ENCODE measurements around the gene SUGP2.

Gene SUGP2

DNA sequence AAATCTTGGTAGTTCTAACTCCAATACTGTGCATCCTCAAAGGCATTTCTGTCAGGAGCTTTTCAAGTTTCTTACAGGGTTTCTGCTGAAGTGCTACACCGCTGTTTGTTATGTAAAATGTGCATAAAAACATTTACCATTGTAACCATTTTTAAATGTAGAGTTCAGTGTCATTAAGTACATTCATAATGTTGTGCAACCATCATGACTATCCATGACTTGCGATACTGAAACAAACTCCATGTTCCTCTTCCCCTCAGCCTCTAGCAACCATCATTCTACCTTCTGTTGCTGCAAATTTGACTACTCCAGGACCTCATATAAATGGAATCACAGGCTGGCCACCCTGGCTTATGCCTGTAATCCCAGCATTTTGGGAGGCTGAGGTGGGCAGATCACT is 16.1 kb upstream of the SUGP2 start:
- DNase-seq, result no peak
- Mint-ChIP-seq H3K27me3 (ENCODE audit: low read depth, poor library complexity) (peaks cover 3% of the 10 kb centered on the region), H3K9me3 (no peaks in the 10 kb centered on the region), H3K4me3 (no peak overlapping the region), H3K4me1 (no peaks in the 10 kb centered on the region), H3K36me3 (ENCODE audit: low read depth) (peaks cover 45% of the 10 kb centered on the region), H3K27ac (no peak overlapping the region)
- TF ChIP-seq, protein P1, sequence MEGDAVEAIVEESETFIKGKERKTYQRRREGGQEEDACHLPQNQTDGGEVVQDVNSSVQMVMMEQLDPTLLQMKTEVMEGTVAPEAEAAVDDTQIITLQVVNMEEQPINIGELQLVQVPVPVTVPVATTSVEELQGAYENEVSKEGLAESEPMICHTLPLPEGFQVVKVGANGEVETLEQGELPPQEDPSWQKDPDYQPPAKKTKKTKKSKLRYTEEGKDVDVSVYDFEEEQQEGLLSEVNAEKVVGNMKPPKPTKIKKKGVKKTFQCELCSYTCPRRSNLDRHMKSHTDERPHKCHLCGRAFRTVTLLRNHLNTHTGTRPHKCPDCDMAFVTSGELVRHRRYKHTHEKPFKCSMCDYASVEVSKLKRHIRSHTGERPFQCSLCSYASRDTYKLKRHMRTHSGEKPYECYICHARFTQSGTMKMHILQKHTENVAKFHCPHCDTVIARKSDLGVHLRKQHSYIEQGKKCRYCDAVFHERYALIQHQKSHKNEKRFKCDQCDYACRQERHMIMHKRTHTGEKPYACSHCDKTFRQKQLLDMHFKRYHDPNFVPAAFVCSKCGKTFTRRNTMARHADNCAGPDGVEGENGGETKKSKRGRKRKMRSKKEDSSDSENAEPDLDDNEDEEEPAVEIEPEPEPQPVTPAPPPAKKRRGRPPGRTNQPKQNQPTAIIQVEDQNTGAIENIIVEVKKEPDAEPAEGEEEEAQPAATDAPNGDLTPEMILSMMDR (IDR thresholded peaks at IDR 0.05), result no peak

GRCh38 chr19:19043881-19044280 is 10.6 kb upstream of the SUGP2 start:
- no peaks in the 10 kb centered on the region for H3K4me1 Mint-ChIP-seq
- H3K9me3 Mint-ChIP-seq, result peaks cover 10% of the 10 kb centered on the region
- H3K36me3 Mint-ChIP-seq (ENCODE audit: low read depth), result peaks cover 49% of the 10 kb centered on the region

GRCh38 chr19:19043481-19043880 is 10.2 kb upstream of the SUGP2 start:
- DNase-seq, result no peak

More at GRCh38 chr19:19043881-19044280, 10.6 kb upstream of the SUGP2 start:
- no peak overlapping the region for H3K4me3 Mint-ChIP-seq
- TF ChIP-seq, protein P1 (IDR thresholded peaks at IDR 0.05), result no peak
- no peaks in the 10 kb centered on the region for H3K27me3 Mint-ChIP-seq (ENCODE audit: low read depth, poor library complexity)
- no peak for DNase-seq
- no peak overlapping the region for H3K27ac Mint-ChIP-seq

DNA sequence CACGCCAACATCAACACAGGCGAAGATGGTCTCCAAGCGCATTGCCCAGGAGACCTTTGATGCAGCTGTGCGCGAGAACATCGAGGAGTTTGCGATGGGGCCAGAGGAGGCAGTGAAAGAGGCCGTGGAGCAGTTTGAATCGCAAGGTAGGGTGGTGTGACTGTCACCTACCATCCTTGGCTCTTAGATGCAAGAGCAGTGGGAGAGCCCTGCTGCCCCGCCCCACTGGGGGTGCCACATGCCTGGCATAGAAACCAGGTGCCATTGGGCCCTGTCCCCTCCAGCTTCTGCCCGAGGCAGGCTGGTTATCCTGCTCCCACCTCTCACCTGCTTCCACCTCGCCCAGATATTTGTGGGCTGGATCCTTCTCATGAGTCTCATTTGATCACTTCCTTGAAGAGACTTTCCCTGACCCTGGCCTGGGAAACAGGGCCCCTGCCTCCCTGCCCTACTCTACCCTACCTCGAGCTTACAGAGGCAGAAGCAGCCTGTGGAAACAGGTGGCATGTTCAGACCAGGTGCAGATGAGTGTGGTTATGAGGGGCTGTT is 9.5 kb upstream of the SUGP2 start:
- TF ChIP-seq, protein P1 (IDR thresholded peaks at IDR 0.05), result no peak
- Mint-ChIP-seq H3K27ac (peak overlapping the region; percentile 39), H3K9me3 (peaks cover 17% of the 10 kb centered on the region), H3K27me3 (ENCODE audit: low read depth, poor library complexity) (no peaks in the 10 kb centered on the region), H3K4me3 (no peak overlapping the region), H3K4me1 (no peaks in the 10 kb centered on the region), H3K36me3 (ENCODE audit: low read depth) (peaks cover 60% of the 10 kb centered on the region)
- no peak for DNase-seq

More at GRCh38 chr19:19043481-19043880, 10.2 kb upstream of the SUGP2 start:
- no peaks in the 10 kb centered on the region for H3K27me3 Mint-ChIP-seq (ENCODE audit: low read depth, poor library complexity)
- no peak overlapping the region for H3K4me3 Mint-ChIP-seq
- H3K9me3 Mint-ChIP-seq, result peaks cover 12% of the 10 kb centered on the region
- H3K4me1 Mint-ChIP-seq, result no peaks in the 10 kb centered on the region
- H3K36me3 Mint-ChIP-seq (ENCODE audit: low read depth), result peaks cover 53% of the 10 kb centered on the region
- TF ChIP-seq, protein P1 (IDR thresholded peaks at IDR 0.05), result no peak
- no peak overlapping the region for H3K27ac Mint-ChIP-seq

- Mint-ChIP-seq H3K4me3 (no peak overlapping the region), H3K36me3 (ENCODE audit: low read depth) (peaks cover 63% of the 10 kb centered on the region), H3K27ac (no peak overlapping the region), H3K4me1 (peaks cover 4% of the 10 kb centered on the region), H3K27me3 (ENCODE audit: low read depth, poor library complexity) (no peaks in the 10 kb centered on the region), H3K9me3 (peaks cover 35% of the 10 kb centered on the region)
- no peak for DNase-seq
- TF ChIP-seq, protein P1 (IDR thresholded peaks at IDR 0.05), result no peak
These were observed 7.1 kb upstream of the SUGP2 start for GRCh38 chr19:19040417-19040816.

DNA sequence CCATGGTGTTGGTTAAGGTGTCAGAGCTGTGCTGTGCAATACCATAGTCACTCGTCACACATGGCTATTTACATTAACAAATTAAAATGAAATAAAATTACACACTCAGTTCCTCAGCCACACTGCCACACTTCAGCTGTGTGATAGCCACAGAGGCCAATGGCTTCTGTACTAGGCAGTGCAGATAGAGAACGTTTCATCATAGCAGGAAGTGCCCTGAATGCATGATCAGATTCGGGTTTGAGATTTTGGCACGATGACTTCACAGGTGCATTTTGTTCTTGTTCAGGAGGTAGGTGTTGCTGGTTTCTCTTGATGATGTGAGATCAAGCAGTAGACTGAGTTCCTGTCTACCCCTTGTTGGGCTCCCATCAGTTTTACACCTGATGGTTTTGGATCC is 6.6 kb upstream of the SUGP2 start:
- Mint-ChIP-seq H3K27me3 (ENCODE audit: low read depth, poor library complexity) (no peaks in the 10 kb centered on the region), H3K36me3 (ENCODE audit: low read depth) (peaks cover 59% of the 10 kb centered on the region), H3K27ac (no peak overlapping the region), H3K4me3 (no peak overlapping the region), H3K9me3 (peaks cover 35% of the 10 kb centered on the region), H3K4me1 (peaks cover 4% of the 10 kb centered on the region)
- TF ChIP-seq, protein P1 (IDR thresholded peaks at IDR 0.05), result no peak
- DNase-seq, result no peak
